ENCODE measurements around the gene MMP25.
"Not testable (repeated sequence)": the region's sequence is repeated elsewhere in the genome, so short reads cannot be mapped to it uniquely, and the experiment has no call there.

GRCh38 chr16:3069146-3069545 lies 22.8 kb downstream of the MMP25 start:
- not testable (repeated sequence) for TF ChIP-seq CTCF (IDR thresholded peaks at IDR 0.05); ELF4 (CRISPR knock-in tag; IDR thresholded peaks at IDR 0.05; ENCODE audit: low read depth); NR1H2 (CRISPR knock-in tag; IDR thresholded peaks at IDR 0.05); ATF3 (CRISPR knock-in tag; conservative IDR thresholded peaks at IDR 0.05); ETV6 (CRISPR knock-in tag; IDR thresholded peaks at IDR 0.05); IRF1 (CRISPR knock-in tag; IDR thresholded peaks at IDR 0.05); ZNF423 (CRISPR knock-in tag; IDR thresholded peaks at IDR 0.05)
- TF ChIP-seq, protein P1, sequence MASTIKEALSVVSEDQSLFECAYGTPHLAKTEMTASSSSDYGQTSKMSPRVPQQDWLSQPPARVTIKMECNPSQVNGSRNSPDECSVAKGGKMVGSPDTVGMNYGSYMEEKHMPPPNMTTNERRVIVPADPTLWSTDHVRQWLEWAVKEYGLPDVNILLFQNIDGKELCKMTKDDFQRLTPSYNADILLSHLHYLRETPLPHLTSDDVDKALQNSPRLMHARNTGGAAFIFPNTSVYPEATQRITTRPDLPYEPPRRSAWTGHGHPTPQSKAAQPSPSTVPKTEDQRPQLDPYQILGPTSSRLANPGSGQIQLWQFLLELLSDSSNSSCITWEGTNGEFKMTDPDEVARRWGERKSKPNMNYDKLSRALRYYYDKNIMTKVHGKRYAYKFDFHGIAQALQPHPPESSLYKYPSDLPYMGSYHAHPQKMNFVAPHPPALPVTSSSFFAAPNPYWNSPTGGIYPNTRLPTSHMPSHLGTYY (CRISPR knock-in tag; IDR thresholded peaks at IDR 0.05) = not testable (repeated sequence)
- TF ChIP-seq, protein P2, sequence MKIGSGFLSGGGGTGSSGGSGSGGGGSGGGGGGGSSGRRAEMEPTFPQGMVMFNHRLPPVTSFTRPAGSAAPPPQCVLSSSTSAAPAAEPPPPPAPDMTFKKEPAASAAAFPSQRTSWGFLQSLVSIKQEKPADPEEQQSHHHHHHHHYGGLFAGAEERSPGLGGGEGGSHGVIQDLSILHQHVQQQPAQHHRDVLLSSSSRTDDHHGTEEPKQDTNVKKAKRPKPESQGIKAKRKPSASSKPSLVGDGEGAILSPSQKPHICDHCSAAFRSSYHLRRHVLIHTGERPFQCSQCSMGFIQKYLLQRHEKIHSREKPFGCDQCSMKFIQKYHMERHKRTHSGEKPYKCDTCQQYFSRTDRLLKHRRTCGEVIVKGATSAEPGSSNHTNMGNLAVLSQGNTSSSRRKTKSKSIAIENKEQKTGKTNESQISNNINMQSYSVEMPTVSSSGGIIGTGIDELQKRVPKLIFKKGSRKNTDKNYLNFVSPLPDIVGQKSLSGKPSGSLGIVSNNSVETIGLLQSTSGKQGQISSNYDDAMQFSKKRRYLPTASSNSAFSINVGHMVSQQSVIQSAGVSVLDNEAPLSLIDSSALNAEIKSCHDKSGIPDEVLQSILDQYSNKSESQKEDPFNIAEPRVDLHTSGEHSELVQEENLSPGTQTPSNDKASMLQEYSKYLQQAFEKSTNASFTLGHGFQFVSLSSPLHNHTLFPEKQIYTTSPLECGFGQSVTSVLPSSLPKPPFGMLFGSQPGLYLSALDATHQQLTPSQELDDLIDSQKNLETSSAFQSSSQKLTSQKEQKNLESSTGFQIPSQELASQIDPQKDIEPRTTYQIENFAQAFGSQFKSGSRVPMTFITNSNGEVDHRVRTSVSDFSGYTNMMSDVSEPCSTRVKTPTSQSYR (CRISPR knock-in tag; IDR thresholded peaks at IDR 0.05) = not testable (repeated sequence)
- TF ChIP-seq, protein P3, sequence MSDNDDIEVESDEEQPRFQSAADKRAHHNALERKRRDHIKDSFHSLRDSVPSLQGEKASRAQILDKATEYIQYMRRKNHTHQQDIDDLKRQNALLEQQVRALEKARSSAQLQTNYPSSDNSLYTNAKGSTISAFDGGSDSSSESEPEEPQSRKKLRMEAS (CRISPR knock-in tag; IDR thresholded peaks at IDR 0.05) = not testable (repeated sequence)
- TF ChIP-seq, protein P4, sequence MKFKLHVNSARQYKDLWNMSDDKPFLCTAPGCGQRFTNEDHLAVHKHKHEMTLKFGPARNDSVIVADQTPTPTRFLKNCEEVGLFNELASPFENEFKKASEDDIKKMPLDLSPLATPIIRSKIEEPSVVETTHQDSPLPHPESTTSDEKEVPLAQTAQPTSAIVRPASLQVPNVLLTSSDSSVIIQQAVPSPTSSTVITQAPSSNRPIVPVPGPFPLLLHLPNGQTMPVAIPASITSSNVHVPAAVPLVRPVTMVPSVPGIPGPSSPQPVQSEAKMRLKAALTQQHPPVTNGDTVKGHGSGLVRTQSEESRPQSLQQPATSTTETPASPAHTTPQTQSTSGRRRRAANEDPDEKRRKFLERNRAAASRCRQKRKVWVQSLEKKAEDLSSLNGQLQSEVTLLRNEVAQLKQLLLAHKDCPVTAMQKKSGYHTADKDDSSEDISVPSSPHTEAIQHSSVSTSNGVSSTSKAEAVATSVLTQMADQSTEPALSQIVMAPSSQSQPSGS (CRISPR knock-in tag; IDR thresholded peaks at IDR 0.05; ENCODE audit: borderline replicate concordance, low read depth) = not testable (repeated sequence)

Measured in WTC11 (cell line).